K562 (cell line): ENCODE data around the gene GIGYF2.

Experiments used
- BRCA1 ChIP-seq, 2 experiments: fragments of 450-650 bp in 1 of 2; sonication (generic) in 1 of 2; formaldehyde crosslinking in 1 of 2; IDR thresholded peaks; 2 replicates each; pipeline versions ENCODE4 v1.5.0 to v1.6.1; 2017 to 2020; ENCODE audit warnings: mild to moderate bottlenecking in 1 of 2, missing genetic modification reagents in 1 of 2
- GTF2A2 ChIP-seq: IDR thresholded peaks from 2 replicates; pipeline ENCODE4 v1.6.1; 2016; ENCODE audit warnings: mild to moderate bottlenecking, missing genetic modification characterization, missing compliant biosample characterization
- JUND ChIP-seq, 2 experiments: IDR thresholded peaks; 2 replicates in 1 of 2; 3 replicates in 1 of 2; pipeline ENCODE4 v1.6.1; 2011; ENCODE audit warnings: borderline replicate concordance in 2 of 2, low read depth in 2 of 2, low read length in 2 of 2, improper control_type of control experiment in 1 of 2, missing biosample characterization in 1 of 2, missing genetic modification characterization in 1 of 2, missing genetic modification reagents in 1 of 2
- KAT2B ChIP-seq: IDR thresholded peaks from one replicate; pipeline ENCODE4 v1.6.1; 2012; ENCODE audit warnings: low read depth, mild to moderate bottlenecking, control low read depth, inconsistent platforms, low read length, moderate library complexity
- NELFE ChIP-seq: IDR thresholded peaks from 2 replicates; pipeline ENCODE4 v1.6.1; 2011; ENCODE audit warnings: mild to moderate bottlenecking; ENCODE audit not compliant: insufficient read depth, insufficient read length
- STAT5B ChIP-seq: fragments of 250-450 bp; sonication (Bioruptor Pico); IDR thresholded peaks from 2 replicates; pipeline ENCODE4 v1.8.0; 2021; ENCODE audit warnings: mild to moderate bottlenecking, inconsistent platforms
- YY1 ChIP-seq, 3 experiments: IDR thresholded peaks; 2 replicates each; pipeline ENCODE4 v1.6.1; 2011; ENCODE audit warnings: low read length in 2 of 3, mild to moderate bottlenecking in 2 of 3, moderate library complexity in 2 of 3, borderline replicate concordance in 1 of 3, control low read depth in 1 of 3, low read depth in 1 of 3; ENCODE audit not compliant: insufficient read depth in 3 of 3, insufficient replicate concordance in 2 of 3, control insufficient read depth in 1 of 3, insufficient read length in 1 of 3; ENCODE audit errors: extremely low read depth in 1 of 3
- TF ChIP-seq, protein P1 (sequence below), 3 experiments: IDR thresholded peaks in 2 of 3; conservative IDR thresholded peaks in 1 of 3; 2 replicates each; pipeline ENCODE4 v1.5.1; 2011 to 2012; ENCODE audit warnings: low read length in 3 of 3, mild to moderate bottlenecking in 3 of 3, control low read depth in 2 of 3, improper control_type of control experiment in 1 of 3, inconsistent platforms in 1 of 3, low read depth in 1 of 3, mixed read lengths in 1 of 3, moderate library complexity in 1 of 3; ENCODE audit not compliant: insufficient read depth in 2 of 3
- TF ChIP-seq, protein P2 (sequence below): sonication (generic); formaldehyde crosslinking; IDR thresholded peaks from 2 replicates; pipeline ENCODE4 v1.8.0; 2023; ENCODE audit warnings: missing genetic modification reagents, mild to moderate bottlenecking, borderline replicate concordance
- TF ChIP-seq, protein P3 (sequence below): fragments of 450-650 bp; IDR thresholded peaks from one replicate; pipeline ENCODE4 v1.6.1; 2018; ENCODE audit warnings: mild to moderate bottlenecking, moderate library complexity; ENCODE audit not compliant: partially characterized antibody

DNA sequence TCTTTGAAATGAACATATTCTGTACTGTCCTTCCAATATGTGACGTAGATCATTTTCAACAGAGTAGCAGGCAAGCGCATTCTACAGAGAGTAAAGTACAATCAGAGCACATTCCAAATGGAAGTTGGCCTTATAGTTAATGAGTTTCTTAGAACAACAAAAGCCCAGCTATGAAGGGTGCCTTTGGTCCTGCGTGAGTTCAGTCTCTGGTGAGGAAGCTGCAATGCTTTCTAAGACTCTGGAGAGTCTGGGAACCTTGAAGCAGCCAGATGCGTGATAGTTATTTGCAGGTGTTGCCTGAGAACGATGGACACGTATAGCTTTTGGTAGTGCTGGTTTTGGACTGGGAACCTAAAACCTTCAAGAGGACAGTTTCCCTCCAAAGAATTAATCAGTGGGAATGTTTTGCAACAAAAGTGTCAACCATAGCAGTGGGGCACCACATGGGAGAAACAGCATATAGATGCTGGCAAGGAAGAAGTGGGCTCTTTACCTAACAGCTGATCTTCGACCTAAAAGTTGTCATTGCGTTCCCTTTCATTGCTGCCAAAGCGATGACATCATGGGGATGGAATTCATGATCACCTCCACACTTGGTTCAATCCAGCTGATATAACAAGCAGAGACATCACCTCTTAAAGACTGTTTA, 163.6 kb downstream of the GIGYF2 start:
- TF ChIP-seq JUND (IDR thresholded peaks at IDR 0.05; ENCODE audit: borderline replicate concordance, low read depth, low read length) (no peak), JUND (tag; IDR thresholded peaks at IDR 0.05; ENCODE audit: borderline replicate concordance, low read depth, low read length) (no peak), STAT5B (CRISPR knock-in tag) (no peak), GTF2A2 (tag) (no peak), YY1 (IDR thresholded peaks at IDR 0.05; ENCODE audit: borderline replicate concordance in 1 of 3, control insufficient read depth in 1 of 3, extremely low read depth in 1 of 3, insufficient read depth in 3 of 3, insufficient read length in 1 of 3, insufficient replicate concordance in 2 of 3, low read depth in 1 of 3, low read length in 2 of 3) (no peak), BRCA1 (IDR thresholded peaks at IDR 0.05) (no peak), BRCA1 (CRISPR knock-in tag; IDR thresholded peaks at IDR 0.05) (no peak), NELFE (no peak), KAT2B (no peak)
- TF ChIP-seq, protein P1, sequence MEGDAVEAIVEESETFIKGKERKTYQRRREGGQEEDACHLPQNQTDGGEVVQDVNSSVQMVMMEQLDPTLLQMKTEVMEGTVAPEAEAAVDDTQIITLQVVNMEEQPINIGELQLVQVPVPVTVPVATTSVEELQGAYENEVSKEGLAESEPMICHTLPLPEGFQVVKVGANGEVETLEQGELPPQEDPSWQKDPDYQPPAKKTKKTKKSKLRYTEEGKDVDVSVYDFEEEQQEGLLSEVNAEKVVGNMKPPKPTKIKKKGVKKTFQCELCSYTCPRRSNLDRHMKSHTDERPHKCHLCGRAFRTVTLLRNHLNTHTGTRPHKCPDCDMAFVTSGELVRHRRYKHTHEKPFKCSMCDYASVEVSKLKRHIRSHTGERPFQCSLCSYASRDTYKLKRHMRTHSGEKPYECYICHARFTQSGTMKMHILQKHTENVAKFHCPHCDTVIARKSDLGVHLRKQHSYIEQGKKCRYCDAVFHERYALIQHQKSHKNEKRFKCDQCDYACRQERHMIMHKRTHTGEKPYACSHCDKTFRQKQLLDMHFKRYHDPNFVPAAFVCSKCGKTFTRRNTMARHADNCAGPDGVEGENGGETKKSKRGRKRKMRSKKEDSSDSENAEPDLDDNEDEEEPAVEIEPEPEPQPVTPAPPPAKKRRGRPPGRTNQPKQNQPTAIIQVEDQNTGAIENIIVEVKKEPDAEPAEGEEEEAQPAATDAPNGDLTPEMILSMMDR (IDR thresholded peaks at IDR 0.05 in 2 of 3, conservative IDR thresholded peaks at IDR 0.05 in 1 of 3; ENCODE audit: insufficient read depth in 2 of 3, low read depth in 1 of 3, low read length in 3 of 3) = no peak
- TF ChIP-seq, protein P2, sequence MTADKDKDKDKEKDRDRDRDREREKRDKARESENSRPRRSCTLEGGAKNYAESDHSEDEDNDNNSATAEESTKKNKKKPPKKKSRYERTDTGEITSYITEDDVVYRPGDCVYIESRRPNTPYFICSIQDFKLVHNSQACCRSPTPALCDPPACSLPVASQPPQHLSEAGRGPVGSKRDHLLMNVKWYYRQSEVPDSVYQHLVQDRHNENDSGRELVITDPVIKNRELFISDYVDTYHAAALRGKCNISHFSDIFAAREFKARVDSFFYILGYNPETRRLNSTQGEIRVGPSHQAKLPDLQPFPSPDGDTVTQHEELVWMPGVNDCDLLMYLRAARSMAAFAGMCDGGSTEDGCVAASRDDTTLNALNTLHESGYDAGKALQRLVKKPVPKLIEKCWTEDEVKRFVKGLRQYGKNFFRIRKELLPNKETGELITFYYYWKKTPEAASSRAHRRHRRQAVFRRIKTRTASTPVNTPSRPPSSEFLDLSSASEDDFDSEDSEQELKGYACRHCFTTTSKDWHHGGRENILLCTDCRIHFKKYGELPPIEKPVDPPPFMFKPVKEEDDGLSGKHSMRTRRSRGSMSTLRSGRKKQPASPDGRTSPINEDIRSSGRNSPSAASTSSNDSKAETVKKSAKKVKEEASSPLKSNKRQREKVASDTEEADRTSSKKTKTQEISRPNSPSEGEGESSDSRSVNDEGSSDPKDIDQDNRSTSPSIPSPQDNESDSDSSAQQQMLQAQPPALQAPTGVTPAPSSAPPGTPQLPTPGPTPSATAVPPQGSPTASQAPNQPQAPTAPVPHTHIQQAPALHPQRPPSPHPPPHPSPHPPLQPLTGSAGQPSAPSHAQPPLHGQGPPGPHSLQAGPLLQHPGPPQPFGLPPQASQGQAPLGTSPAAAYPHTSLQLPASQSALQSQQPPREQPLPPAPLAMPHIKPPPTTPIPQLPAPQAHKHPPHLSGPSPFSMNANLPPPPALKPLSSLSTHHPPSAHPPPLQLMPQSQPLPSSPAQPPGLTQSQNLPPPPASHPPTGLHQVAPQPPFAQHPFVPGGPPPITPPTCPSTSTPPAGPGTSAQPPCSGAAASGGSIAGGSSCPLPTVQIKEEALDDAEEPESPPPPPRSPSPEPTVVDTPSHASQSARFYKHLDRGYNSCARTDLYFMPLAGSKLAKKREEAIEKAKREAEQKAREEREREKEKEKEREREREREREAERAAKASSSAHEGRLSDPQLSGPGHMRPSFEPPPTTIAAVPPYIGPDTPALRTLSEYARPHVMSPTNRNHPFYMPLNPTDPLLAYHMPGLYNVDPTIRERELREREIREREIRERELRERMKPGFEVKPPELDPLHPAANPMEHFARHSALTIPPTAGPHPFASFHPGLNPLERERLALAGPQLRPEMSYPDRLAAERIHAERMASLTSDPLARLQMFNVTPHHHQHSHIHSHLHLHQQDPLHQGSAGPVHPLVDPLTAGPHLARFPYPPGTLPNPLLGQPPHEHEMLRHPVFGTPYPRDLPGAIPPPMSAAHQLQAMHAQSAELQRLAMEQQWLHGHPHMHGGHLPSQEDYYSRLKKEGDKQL = no peak
- TF ChIP-seq, protein P3, sequence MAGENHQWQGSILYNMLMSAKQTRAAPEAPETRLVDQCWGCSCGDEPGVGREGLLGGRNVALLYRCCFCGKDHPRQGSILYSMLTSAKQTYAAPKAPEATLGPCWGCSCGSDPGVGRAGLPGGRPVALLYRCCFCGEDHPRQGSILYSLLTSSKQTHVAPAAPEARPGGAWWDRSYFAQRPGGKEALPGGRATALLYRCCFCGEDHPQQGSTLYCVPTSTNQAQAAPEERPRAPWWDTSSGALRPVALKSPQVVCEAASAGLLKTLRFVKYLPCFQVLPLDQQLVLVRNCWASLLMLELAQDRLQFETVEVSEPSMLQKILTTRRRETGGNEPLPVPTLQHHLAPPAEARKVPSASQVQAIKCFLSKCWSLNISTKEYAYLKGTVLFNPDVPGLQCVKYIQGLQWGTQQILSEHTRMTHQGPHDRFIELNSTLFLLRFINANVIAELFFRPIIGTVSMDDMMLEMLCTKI = no peak
